Measurements from ENCODE around the gene DPF1. TPM values are rescaled to one million over a fixed set of nuclear protein-coding genes. Genes with fewer than 3 reads are reported as not detected.
"Not testable (repeated sequence)": the region's sequence is repeated elsewhere in the genome, so short reads cannot be mapped to it uniquely, and the experiment has no call there.

The DPF1 gene
- total and polyA plus RNA-seq, 4 donors: 0.72 to 2.1 (median 1.3) TPM; not detected in 1

DNA sequence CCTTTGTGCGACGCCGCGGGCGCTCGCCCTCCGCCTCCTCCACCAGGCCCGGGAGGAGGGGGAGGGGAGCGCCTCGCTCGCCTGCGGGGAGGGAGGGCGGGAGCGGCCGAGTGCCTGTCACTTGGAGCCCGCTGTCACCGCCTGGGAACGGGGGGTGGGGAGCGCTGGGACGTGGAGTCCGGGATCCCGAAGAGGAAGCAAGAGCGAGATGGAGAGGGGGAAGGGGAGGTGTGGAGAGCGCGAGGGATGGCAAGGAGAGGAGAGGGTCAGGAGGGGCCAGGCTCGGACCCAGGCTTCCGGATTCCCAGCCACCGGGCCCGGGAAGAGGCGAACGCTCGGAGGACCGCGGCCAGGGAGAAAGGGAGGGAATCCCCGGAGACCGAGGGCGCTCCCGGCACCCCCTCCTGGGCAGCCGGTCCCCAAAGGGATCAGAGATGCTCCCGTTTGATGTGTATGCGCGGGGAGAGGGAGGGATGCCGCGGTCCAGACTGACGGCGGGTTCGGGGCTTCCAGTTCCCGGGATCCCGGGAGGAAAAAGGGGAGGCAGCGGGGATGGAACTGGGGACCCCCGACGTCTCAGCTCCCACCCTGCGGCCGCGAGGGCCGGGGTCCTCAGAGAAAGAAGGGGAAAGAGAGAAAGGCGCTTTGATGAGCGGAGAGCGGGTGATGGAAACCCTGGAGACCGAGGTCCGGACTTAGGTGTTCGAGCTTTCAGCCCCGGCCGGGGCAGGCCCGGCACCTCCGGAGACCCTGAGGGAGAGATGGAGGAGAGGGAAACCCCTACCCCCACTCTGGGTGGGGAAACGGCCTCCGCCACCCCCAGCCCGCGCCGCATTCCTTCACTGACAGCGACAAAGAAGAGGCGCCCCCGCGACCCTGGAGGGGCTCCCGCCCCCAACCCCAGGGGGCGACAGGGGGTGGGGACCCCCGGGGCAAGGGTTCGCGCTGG, 4.7 kb upstream of the DPF1 start:
- Histone ChIP-seq H3K36me3 (ENCODE audit: control insufficient read depth in 1 of 2, insufficient read depth in 2 of 2, low read length in 1 of 2) (no peaks in the 10 kb centered on the region), H3K4me1 (ENCODE audit: control insufficient read depth in 1 of 2, insufficient read depth in 2 of 2, low read length in 2 of 2) (no peaks in the 10 kb centered on the region), H3K27ac (ENCODE audit: low read depth in 1 of 2, low read length in 2 of 2) (no peak overlapping the region), H3K4me3 (ENCODE audit: low read length in 2 of 2) (no peak overlapping the region), H3K27me3 (ENCODE audit: control insufficient read depth in 1 of 2, insufficient read depth in 2 of 2, low read length in 1 of 2) (no peaks in the 10 kb centered on the region), H3K9me3 (ENCODE audit: control insufficient read depth, low read length) (no peaks in the 10 kb centered on the region)
- DNase-seq (no peak), ATAC-seq (ENCODE audit: low FRiP score) (no peak)
- 1% methylated on average over 51 to 80 of the region's 80 CpGs for WGBS, 2 donors
- intact Hi-C loops (cut with DNase I): loop anchor here (5.0 to 10.0 kb wide), 3 partner anchors 84 to 324 kb away; partner anchors contain the start of genes SIPA1L3 (in 1 of the 2) and WDR87 (in 1 of the 2)

DNA sequence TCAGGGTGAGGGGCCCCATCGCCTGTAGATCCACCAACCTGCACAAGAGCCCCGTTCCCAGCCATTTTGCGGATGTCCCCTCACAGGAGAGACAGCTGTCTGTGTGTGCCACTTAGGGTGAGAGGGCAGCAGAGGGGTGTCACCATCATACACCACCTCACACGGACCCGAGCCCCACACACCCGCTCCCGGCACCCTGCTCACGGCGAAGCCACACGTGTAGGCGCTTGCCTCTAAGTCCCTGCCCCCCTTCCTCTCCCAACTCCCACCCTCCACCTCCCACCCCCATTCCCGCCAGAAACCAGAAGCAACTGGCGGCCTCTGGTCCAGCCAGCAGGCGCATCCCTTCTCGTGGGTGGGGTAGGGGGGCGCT, 4.0 kb upstream of the DPF1 start:
- Histone ChIP-seq H3K4me3 (ENCODE audit: low read length in 2 of 2) (no peak overlapping the region), H3K4me1 (ENCODE audit: control insufficient read depth in 1 of 2, insufficient read depth in 2 of 2, low read length in 2 of 2) (no peaks in the 10 kb centered on the region), H3K27ac (ENCODE audit: low read depth in 1 of 2, low read length in 2 of 2) (no peak overlapping the region), H3K27me3 (ENCODE audit: control insufficient read depth in 1 of 2, insufficient read depth in 2 of 2, low read length in 1 of 2) (no peaks in the 10 kb centered on the region), H3K36me3 (ENCODE audit: control insufficient read depth in 1 of 2, insufficient read depth in 2 of 2, low read length in 1 of 2) (no peaks in the 10 kb centered on the region), H3K9me3 (ENCODE audit: control insufficient read depth, low read length) (no peaks in the 10 kb centered on the region)
- intact Hi-C loops (cut with DNase I): loop anchor here (5.0 to 10.0 kb wide), 3 partner anchors 83 to 323 kb away; partner anchors contain the start of genes SIPA1L3 (in 1 of the 2) and WDR87 (in 1 of the 2)
- WGBS, 2 donors: 49 to 53% methylated on average over 14 to 16 of the region's 16 CpGs
- DNase-seq: no peak
- ATAC-seq (ENCODE audit: low FRiP score): no peak

DNA sequence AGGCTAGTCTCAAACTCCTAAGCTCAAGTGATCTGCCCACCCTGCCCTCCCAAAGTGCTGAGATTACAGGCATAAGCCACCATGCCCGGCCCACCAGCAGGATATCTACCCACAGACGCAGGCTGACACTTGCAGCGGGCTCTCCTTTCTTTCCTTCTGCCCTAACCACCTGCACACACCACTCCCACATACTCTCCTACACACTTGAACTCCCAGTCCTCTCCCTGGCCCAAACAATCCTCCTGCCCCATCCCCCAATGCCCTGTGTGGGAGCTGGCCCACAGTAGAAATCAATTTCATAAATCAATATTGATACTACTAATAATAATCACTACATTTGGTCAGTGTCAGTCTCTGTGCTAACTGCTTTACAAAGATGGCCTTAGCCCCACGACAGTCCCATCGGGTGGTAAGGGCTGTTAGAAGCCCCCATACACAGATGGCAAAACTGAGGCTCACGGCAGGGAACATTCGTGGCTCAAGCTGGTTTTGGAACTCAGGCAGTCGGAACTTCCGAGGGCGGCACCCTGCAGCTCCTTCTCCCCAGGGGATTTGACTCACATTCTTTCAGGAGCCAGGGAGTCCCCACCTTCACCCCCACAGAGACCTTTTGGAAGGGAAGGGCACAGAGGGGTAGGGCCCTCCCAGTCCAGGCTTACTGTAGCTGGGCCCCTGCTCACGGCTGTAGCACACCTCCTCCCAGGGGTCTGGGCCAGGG, 3.4 kb upstream of the DPF1 start:
- WGBS, 2 donors: 82% methylated on average over 11 of the region's 11 CpGs
- Histone ChIP-seq H3K36me3 (ENCODE audit: control insufficient read depth in 1 of 2, insufficient read depth in 2 of 2, low read length in 1 of 2) (no peaks in the 10 kb centered on the region), H3K4me1 (ENCODE audit: control insufficient read depth in 1 of 2, insufficient read depth in 2 of 2, low read length in 2 of 2) (no peaks in the 10 kb centered on the region), H3K27ac (ENCODE audit: low read depth in 1 of 2, low read length in 2 of 2) (no peak overlapping the region), H3K4me3 (ENCODE audit: low read length in 2 of 2) (no peak overlapping the region), H3K9me3 (ENCODE audit: control insufficient read depth, low read length) (no peaks in the 10 kb centered on the region), H3K27me3 (ENCODE audit: control insufficient read depth in 1 of 2, insufficient read depth in 2 of 2, low read length in 1 of 2) (no peaks in the 10 kb centered on the region)
- intact Hi-C loops (cut with DNase I): loop anchor here (5.0 to 10.0 kb wide), 3 partner anchors 83 to 323 kb away; partner anchors contain the start of genes SIPA1L3 (in 1 of the 2) and WDR87 (in 1 of the 2)
- no peak for ATAC-seq (ENCODE audit: low FRiP score)
- DNase-seq: no peak

DNA sequence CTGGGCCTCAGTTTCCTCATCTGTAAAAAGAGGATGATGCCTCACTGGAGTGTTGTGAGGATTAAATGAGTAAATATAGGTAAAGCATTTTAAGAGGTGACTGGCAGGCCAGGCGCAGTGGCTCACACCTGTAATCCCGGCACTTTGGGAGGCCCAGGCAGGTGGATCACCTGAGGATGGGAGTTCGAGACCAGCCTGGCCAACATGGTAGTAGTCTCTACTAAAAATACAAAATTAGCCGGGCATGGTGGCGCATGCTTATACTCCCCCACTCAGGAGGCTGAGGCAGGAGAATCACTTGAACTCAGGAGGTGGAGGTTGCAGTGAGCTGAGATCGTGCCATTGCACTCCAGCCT, 819 bp upstream of the DPF1 start:
- not testable (repeated sequence) for H3K27ac ChIP-seq (ENCODE audit: low read depth in 1 of 2, low read length in 2 of 2); H3K36me3 ChIP-seq (ENCODE audit: control insufficient read depth in 1 of 2, insufficient read depth in 2 of 2, low read length in 1 of 2); H3K27me3 ChIP-seq (ENCODE audit: control insufficient read depth in 1 of 2, insufficient read depth in 2 of 2, low read length in 1 of 2); DNase-seq; H3K4me3 ChIP-seq (ENCODE audit: low read length in 2 of 2); H3K4me1 ChIP-seq (ENCODE audit: control insufficient read depth in 1 of 2, insufficient read depth in 2 of 2, low read length in 2 of 2); ATAC-seq (ENCODE audit: low FRiP score); H3K9me3 ChIP-seq (ENCODE audit: control insufficient read depth, low read length)
- intact Hi-C loops (cut with DNase I): loop anchor here (5.0 to 10.0 kb wide), 3 partner anchors 80 to 320 kb away; partner anchors contain the start of genes SIPA1L3 (in 1 of the 2) and WDR87 (in 1 of the 2)
- 94 to 95% methylated on average over 6 of the region's 6 CpGs for WGBS, 2 donors

DNA sequence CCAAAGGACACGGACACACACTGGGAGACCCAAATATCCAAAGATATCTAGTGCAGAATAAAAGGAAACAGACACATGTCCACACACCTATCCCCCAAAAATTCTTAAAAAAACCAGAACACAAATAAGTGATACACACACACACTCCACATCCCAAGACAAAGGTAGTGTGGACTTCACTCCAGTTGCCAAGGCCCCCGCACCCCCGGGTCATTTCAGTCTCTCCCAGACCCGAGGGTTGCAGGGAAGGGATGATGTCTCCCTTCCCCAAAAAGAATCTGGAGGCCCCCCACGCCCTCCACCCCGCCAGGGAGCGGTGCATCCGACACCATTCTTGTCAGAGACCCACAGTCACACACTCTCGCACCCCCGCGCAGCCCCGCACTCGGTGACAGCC, 407 bp downstream of the DPF1 start:
- DNase-seq: no peak
- no peaks in the 10 kb centered on the region for H3K27me3 ChIP-seq (ENCODE audit: control insufficient read depth in 1 of 2, insufficient read depth in 2 of 2, low read length in 1 of 2)
- ATAC-seq (ENCODE audit: low FRiP score): no peak
- intact Hi-C loops (cut with DNase I): loop anchor here in 1 of 2 donors (10.0 kb wide), 2 partner anchors 79 to 319 kb away; partner anchors contain the start of genes SIPA1L3 and WDR87
- no peaks in the 10 kb centered on the region for H3K36me3 ChIP-seq (ENCODE audit: control insufficient read depth in 1 of 2, insufficient read depth in 2 of 2, low read length in 1 of 2)
- whole genome bisulfite sequencing, 2 donors: 7% methylated on average over 13 of the region's 13 CpGs
- H3K4me3 ChIP-seq (ENCODE audit: low read length in 2 of 2): no peak overlapping the region
- H3K9me3 ChIP-seq (ENCODE audit: control insufficient read depth, low read length): no peaks in the 10 kb centered on the region
- H3K4me1 ChIP-seq (ENCODE audit: control insufficient read depth in 1 of 2, insufficient read depth in 2 of 2, low read length in 2 of 2): no peaks in the 10 kb centered on the region
- no peak overlapping the region for H3K27ac ChIP-seq (ENCODE audit: low read depth in 1 of 2, low read length in 2 of 2)

DNA sequence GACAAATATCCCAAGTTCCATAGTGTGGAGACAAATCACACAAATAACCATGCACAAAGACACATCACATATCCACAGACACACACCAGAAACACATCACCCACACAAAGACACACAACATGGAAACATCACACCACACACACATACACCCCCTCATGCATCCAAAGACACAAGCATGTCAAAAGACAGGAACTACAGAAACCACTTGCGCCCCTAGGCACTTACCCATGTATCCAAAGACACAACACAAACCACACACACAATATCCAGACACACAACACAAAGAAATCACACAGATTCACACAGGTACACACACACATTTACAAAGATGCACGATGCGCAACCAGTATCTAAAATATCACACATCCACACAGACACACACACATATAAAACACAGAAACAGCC, 901 bp downstream of the DPF1 start:
- H3K36me3 ChIP-seq (ENCODE audit: control insufficient read depth in 1 of 2, insufficient read depth in 2 of 2, low read length in 1 of 2): no peaks in the 10 kb centered on the region
- no peak for ATAC-seq (ENCODE audit: low FRiP score)
- H3K27ac ChIP-seq (ENCODE audit: low read depth in 1 of 2, low read length in 2 of 2): no peak overlapping the region
- H3K27me3 ChIP-seq (ENCODE audit: control insufficient read depth in 1 of 2, insufficient read depth in 2 of 2, low read length in 1 of 2): no peaks in the 10 kb centered on the region
- no peak for DNase-seq
- WGBS, 2 donors: 90 to 91% methylated on average over 3 of the region's 3 CpGs
- H3K9me3 ChIP-seq (ENCODE audit: control insufficient read depth, low read length): no peaks in the 10 kb centered on the region
- H3K4me1 ChIP-seq (ENCODE audit: control insufficient read depth in 1 of 2, insufficient read depth in 2 of 2, low read length in 2 of 2): no peaks in the 10 kb centered on the region
- no peak overlapping the region for H3K4me3 ChIP-seq (ENCODE audit: low read length in 2 of 2)
- intact Hi-C loops (cut with DNase I): loop anchor here in 1 of 2 donors (10.0 kb wide), 2 partner anchors 78 to 318 kb away; partner anchors contain the start of genes SIPA1L3 and WDR87

DNA sequence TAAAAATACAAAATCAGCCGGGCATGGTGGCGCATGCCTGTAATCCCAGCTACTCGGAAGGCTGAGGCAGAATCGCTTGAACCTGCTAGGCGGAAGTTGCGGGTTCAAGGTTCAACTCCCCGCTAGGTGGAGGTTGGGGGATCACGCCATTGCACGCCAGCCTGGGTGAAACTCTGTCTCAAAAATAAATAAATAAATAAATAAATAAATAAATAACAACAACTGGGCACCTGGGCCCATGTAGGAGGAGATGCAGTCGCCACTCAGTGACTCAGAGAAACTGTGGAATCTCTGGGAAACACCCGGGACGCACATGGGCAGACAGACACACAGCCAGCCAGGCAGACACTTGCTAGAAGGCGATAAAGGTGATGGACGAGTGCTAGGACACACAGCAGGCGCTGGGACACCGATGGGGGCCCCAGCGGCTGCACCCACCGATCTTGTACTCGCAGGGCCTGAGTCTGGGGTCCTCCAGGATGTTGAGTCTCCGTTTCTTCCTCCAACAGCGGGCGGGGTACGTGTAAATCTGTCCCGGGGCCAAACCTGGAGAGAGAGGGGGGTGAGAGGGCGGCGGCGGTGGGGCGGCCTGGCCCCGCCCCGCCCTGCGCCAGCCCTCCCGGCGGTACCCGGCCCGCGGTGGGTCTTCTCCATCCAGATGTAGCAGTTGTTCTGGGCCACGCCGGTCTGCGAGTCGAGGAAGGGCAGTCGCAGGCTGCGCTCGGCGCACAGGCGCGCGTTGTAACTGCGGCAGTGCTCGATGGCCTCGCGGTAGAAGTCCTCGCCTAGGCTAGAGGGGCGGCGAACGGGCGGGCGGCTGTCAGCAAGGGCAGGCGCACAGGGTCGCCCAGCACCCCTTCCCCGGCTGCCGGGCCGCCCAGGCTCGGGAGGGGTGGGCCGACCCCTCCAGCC, 1.8 kb downstream of the DPF1 start:
- H3K27me3 ChIP-seq (ENCODE audit: control insufficient read depth in 1 of 2, insufficient read depth in 2 of 2, low read length in 1 of 2): no peaks in the 10 kb centered on the region
- intact Hi-C loops (cut with DNase I): loop anchor here in 1 of 2 donors (10.0 kb wide), 2 partner anchors 77 to 317 kb away; partner anchors contain the start of genes SIPA1L3 and WDR87
- ATAC-seq (ENCODE audit: low FRiP score): no peak

DNA sequence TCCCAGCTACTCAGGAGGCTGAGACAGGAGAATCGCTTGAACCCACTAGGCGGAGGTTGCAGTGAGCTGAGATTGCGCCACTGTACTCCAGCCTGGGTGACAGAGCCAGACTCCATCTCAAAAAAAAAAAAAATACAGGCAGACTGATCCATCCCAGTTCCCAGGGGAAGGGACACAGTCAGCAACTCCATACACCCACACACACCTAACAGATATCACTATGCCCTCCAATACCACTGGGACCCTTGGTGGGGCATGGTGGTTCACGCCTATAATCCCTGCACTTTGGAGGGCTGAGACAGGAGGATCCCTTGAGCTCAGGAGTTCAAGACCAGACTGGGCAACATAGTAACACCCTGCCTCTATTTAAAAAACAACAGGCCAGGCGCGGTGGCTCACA, 2.6 kb downstream of the DPF1 start:
- DNase-seq (no peak), ATAC-seq (ENCODE audit: low FRiP score) (no peak)
- no peaks in the 10 kb centered on the region for H3K36me3 ChIP-seq (ENCODE audit: control insufficient read depth in 1 of 2, insufficient read depth in 2 of 2, low read length in 1 of 2)
- H3K9me3 ChIP-seq (ENCODE audit: control insufficient read depth, low read length): no peaks in the 10 kb centered on the region
- WGBS, 2 donors: 96 to 98% methylated on average over 6 of the region's 6 CpGs
- no peaks in the 10 kb centered on the region for H3K27me3 ChIP-seq (ENCODE audit: control insufficient read depth in 1 of 2, insufficient read depth in 2 of 2, low read length in 1 of 2)
- no peak overlapping the region for H3K4me3 ChIP-seq (ENCODE audit: low read length in 2 of 2)
- no peak overlapping the region for H3K27ac ChIP-seq (ENCODE audit: low read depth in 1 of 2, low read length in 2 of 2)
- H3K4me1 ChIP-seq (ENCODE audit: control insufficient read depth in 1 of 2, insufficient read depth in 2 of 2, low read length in 2 of 2): no peaks in the 10 kb centered on the region
- intact Hi-C loops (cut with DNase I): loop anchor here in 1 of 2 donors (10.0 kb wide), 2 partner anchors 77 to 317 kb away; partner anchors contain the start of genes SIPA1L3 and WDR87

More for the DNA sequence above, 1.8 kb downstream of the DPF1 start:
- no peaks in the 10 kb centered on the region for H3K36me3 ChIP-seq (ENCODE audit: control insufficient read depth in 1 of 2, insufficient read depth in 2 of 2, low read length in 1 of 2)
- H3K9me3 ChIP-seq (ENCODE audit: control insufficient read depth, low read length): no peaks in the 10 kb centered on the region
- no peak overlapping the region for H3K4me3 ChIP-seq (ENCODE audit: low read length in 2 of 2)
- H3K27ac ChIP-seq (ENCODE audit: low read depth in 1 of 2, low read length in 2 of 2): no peak overlapping the region
- WGBS, 2 donors: 83 to 84% methylated on average over 64 of the region's 64 CpGs
- no peaks in the 10 kb centered on the region for H3K4me1 ChIP-seq (ENCODE audit: control insufficient read depth in 1 of 2, insufficient read depth in 2 of 2, low read length in 2 of 2)
- DNase-seq: no peak
